ENCODE data around the gene BSCL2. TPM values are rescaled to one million over a fixed set of nuclear protein-coding genes. Genes with fewer than 3 reads are reported as not detected.

The BSCL2 gene
- polyA plus RNA-seq, 1 experiment, result 94.1 TPM

DNA sequence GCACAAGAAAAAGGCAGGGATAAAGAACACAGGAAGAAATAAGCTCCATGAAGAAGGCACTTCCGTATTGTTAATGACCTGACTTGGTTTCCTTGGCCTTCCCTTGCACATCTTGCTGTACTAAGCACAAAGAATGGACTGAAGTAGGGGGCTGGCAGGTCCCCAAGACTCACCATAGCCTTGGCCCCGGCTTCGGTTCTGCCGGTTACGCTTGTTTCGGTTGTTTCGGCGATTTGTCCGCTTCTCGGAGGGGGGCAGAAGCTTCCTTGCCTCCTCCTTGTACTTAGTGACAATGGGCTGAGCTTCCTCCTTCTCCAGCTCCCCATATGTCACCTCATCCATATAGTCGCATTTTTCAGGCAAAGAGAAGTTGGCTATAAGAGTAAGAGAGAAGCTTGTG is 9.6 kb upstream of the BSCL2 start:
- DNase-seq (ENCODE audit: low read depth), result no peak
- POLR2A ChIA-PET, result no interaction called here
- TF ChIP-seq, protein P1, sequence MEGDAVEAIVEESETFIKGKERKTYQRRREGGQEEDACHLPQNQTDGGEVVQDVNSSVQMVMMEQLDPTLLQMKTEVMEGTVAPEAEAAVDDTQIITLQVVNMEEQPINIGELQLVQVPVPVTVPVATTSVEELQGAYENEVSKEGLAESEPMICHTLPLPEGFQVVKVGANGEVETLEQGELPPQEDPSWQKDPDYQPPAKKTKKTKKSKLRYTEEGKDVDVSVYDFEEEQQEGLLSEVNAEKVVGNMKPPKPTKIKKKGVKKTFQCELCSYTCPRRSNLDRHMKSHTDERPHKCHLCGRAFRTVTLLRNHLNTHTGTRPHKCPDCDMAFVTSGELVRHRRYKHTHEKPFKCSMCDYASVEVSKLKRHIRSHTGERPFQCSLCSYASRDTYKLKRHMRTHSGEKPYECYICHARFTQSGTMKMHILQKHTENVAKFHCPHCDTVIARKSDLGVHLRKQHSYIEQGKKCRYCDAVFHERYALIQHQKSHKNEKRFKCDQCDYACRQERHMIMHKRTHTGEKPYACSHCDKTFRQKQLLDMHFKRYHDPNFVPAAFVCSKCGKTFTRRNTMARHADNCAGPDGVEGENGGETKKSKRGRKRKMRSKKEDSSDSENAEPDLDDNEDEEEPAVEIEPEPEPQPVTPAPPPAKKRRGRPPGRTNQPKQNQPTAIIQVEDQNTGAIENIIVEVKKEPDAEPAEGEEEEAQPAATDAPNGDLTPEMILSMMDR (IDR thresholded peaks at IDR 0.05; ENCODE audit: insufficient read depth, low read depth, low read length), result no peak
- H3K27me3 ChIP-seq (ENCODE audit: control insufficient read depth, insufficient read depth, low read length), result no peaks in the 10 kb centered on the region
- H3K36me3 ChIP-seq (ENCODE audit: control insufficient read depth, insufficient read depth, low read length), result peaks cover 48% of the 10 kb centered on the region
- CTCF ChIA-PET, result interaction anchor here (0.6 to 1.3 kb wide), 3 partner anchors 10 to 926 kb away, joined by 3 read pairs; partner anchors contain the start of gene HNRNPUL2
- H3K4me3 ChIP-seq (ENCODE audit: low read depth, low read length), result no peak overlapping the region

DNA sequence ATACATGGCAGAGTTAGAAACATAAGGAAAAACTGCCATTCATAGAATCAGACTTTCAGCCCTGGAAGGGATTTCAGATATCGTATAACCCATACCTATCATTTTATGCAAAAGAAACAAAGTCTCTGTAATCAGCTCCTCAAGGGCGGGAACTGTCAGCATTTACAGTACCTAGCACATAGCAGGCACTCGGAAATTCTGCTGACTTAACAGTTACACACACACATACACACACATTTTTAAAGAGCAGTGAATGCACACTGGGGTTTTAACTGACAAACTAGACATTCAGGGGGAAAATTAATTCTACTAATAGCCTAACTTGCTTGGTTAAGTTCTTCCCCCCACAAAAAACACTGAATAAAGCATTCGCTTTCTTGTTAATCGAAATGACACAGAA is 9.0 kb upstream of the BSCL2 start:
- CTCF ChIA-PET, result interaction anchor here (1.1 to 1.3 kb wide), 3 partner anchors 11 to 104 kb away, joined by 3 to 4 read pairs (median 3); partner anchors contain the start of gene HNRNPUL2
- no peak overlapping the region for H3K4me3 ChIP-seq (ENCODE audit: low read depth, low read length)
- DNase-seq (ENCODE audit: low read depth), result no peak
- TF ChIP-seq, protein P1 (IDR thresholded peaks at IDR 0.05; ENCODE audit: insufficient read depth, low read depth, low read length), result no peak
- POLR2A ChIA-PET, result no interaction called here
- peaks cover 47% of the 10 kb centered on the region for H3K36me3 ChIP-seq (ENCODE audit: control insufficient read depth, insufficient read depth, low read length)
- no peaks in the 10 kb centered on the region for H3K27me3 ChIP-seq (ENCODE audit: control insufficient read depth, insufficient read depth, low read length)

DNA sequence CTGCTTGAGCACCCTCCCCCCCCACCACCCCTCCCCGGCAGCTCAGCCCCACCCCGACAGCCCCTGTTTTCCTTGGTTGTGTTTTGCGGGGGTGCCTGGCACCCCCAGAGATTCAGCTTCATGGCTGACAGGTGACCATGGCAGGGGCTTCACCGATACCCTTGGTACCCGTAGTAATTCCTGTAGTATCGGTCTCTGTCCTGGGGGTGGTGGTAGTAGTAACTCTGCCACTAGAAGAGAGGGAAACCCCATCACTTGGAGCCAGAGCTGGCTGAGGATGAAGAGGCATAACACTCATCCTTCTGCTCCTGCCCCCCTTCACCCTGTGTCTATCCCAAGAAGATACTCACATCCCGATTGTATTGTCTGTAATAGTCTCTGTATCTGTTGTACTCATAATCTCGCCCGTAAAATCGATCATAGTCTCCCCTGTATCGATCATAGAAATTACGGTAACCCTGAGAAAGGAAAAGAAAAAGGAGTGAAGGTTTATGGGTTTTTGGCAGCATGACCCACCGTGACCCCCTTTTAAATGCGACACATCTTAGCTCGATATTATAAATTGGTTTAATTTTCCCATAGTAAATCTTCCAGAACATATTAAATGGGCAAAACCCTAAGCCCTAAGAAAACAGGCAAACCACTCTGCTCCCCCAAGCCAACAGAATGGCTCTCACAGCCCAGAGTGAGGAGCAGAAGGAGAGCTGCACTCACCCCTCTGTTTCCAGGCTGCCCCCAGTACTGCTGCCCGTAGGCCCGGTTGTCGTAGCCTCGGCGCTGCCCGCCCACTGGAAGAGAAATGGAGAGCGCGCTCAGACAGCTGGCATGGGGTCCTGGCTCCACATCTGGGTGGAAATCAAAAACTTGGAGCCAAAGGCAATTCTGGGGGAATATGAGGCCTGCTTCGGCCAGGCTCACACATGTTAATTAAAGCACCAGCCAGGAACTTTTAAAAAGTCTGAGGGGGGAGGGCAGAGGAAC is 8.2 kb upstream of the BSCL2 start:
- POLR2A ChIA-PET, result no interaction called here
- CTCF ChIA-PET, result interaction anchor here (1.1 to 1.3 kb wide), 2 partner anchors 53 to 104 kb away, joined by 3 to 4 read pairs; no protein-coding TSS in a partner anchor
- H3K36me3 ChIP-seq (ENCODE audit: control insufficient read depth, insufficient read depth, low read length), result peaks cover 49% of the 10 kb centered on the region
- H3K4me3 ChIP-seq (ENCODE audit: low read depth, low read length), result no peak overlapping the region
- no peak for DNase-seq (ENCODE audit: low read depth)
- TF ChIP-seq, protein P1 (IDR thresholded peaks at IDR 0.05; ENCODE audit: insufficient read depth, low read depth, low read length), result no peak
- H3K27me3 ChIP-seq (ENCODE audit: control insufficient read depth, insufficient read depth, low read length), result no peaks in the 10 kb centered on the region

DNA sequence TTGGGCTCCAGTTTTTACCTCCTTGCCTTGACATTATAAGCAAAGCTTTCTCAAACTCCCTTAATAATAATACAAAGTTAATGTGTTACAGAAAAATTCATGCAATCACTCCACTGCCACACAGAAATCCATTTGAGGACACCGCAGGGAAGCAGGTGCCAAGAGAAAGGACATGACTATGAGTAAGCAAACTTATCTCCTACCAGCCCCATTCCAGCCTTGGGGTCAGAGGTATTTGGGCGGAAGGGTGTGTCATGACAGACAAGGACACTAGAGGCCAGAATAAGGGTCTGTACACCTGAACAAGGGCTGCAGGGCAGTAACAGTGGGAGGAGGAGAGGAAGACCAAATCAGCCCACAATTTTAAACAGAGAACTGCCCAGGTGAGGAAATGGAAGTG is 6.1 kb upstream of the BSCL2 start:
- ChIA-PET POLR2A (no interaction called here), CTCF (interaction anchor here (0.9 kb wide), 1 partner anchor 24 kb away, joined by 3 read pairs; the partner anchor contains the start of gene LRRN4CL)
- no peak overlapping the region for H3K4me3 ChIP-seq (ENCODE audit: low read depth, low read length)
- H3K36me3 ChIP-seq (ENCODE audit: control insufficient read depth, insufficient read depth, low read length), result peaks cover 38% of the 10 kb centered on the region
- H3K27me3 ChIP-seq (ENCODE audit: control insufficient read depth, insufficient read depth, low read length), result no peaks in the 10 kb centered on the region
- TF ChIP-seq, protein P1 (IDR thresholded peaks at IDR 0.05; ENCODE audit: insufficient read depth, low read depth, low read length), result no peak
- DNase-seq (ENCODE audit: low read depth), result no peak

DNA sequence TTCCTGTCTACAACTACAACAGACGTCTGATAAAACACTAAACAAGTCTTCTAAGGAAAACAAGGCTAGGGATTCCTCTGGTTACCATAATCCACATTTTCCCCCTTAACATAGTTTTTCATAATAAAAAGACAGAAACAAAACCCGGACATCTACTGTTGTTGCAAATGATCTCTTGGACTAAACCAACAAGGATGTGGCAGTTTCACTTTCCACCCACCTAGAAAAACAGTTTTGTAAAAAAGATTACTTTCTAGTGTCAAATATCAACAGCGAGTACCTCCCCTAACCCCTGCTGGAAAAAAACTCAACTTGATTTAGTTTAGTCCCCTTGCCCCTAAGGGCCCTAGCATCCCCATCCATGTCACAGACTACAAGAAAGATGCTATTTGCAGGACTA is 5.6 kb upstream of the BSCL2 start:
- CTCF ChIA-PET, result interaction anchor here (0.9 kb wide), 1 partner anchor 24 kb away, joined by 3 read pairs; the partner anchor contains the start of gene LRRN4CL

More for the DNA sequence above, 5.6 kb upstream of the BSCL2 start:
- POLR2A ChIA-PET, result no interaction called here
- no peak for DNase-seq (ENCODE audit: low read depth)
- TF ChIP-seq, protein P1 (IDR thresholded peaks at IDR 0.05; ENCODE audit: insufficient read depth, low read depth, low read length), result no peak
- Histone ChIP-seq H3K27me3 (ENCODE audit: control insufficient read depth, insufficient read depth, low read length) (no peaks in the 10 kb centered on the region), H3K36me3 (ENCODE audit: control insufficient read depth, insufficient read depth, low read length) (peaks cover 37% of the 10 kb centered on the region), H3K4me3 (ENCODE audit: low read depth, low read length) (no peak overlapping the region)
